OCI-M1 (cell line): ENCODE results near the gene ZNF334.

ENCODE experiments used
- DNase-seq: peaks from one replicate; lab custom pipeline; 2025; lab: John Stamatoyannopoulos, UW

Gene ZNF334

DNA sequence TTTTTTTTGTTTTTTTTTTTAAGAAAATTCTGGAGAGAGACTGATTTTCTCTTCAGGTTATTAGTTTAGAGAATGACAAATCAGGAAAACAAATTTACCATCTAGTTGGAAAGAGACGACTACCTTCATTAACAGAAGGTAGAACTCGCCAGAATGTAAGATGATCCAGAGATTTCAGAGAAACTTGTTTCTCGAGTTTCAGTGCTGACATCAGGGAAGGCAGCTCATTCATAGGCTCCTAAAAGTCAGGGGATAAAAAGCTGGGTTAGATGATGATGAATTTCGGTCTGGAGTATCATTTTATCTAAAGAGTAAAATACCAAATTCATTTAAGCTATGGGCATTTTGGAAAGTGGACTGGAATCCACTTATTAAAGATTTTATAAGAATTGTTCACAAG, 27.9 kb downstream of the ZNF334 start:
- no peak for DNase-seq

GRCh38 chr20:46484954-46485353, 28.4 kb downstream of the ZNF334 start:
- DNase-seq = no peak

- DNase-seq = no peak
These were observed 29.5 kb downstream of the ZNF334 start for GRCh38 chr20:46483879-46484278.

DNA sequence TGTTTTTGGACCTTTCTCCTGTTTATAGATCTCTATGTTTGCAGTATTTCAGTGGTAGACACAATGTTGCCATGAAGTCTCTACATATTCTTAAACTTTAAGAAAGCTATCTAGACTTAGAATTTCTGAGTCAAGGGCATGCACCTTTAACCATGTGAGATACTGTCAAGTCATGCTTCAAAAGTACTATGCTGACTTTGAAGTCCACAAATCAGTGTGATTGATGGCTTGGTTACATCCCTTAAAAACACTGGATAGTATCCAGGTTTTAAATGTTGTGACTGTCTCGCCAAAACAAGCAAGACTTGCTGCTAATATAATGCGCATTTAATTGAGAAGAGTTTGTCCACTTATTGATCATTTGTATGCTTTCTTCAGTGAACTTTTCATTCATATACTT, 30.5 kb downstream of the ZNF334 start:
- no peak for DNase-seq

- no peak for DNase-seq
These were observed 35.7 kb downstream of the ZNF334 start for GRCh38 chr20:46477640-46478039.

DNA sequence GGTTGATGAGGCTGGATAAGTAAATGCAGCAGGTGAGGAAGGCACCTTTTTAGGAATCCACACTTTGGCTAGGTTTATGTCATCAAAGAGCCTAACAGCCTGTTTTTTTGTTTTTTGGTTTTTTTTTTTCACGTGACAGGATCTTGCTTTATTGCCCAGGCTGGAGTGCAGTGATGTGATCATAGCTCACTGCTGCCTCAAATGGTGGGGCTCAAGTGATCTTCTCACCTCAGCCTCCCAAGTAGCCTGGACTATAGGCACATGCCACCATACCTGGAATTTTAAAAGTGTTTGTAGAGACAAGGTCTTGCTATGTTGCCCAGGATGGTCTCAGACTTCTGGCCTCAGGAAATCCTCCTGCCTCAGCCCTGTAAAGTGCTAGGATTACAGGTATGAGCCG, 36.1 kb downstream of the ZNF334 start:
- DNase-seq = no peak

DNA sequence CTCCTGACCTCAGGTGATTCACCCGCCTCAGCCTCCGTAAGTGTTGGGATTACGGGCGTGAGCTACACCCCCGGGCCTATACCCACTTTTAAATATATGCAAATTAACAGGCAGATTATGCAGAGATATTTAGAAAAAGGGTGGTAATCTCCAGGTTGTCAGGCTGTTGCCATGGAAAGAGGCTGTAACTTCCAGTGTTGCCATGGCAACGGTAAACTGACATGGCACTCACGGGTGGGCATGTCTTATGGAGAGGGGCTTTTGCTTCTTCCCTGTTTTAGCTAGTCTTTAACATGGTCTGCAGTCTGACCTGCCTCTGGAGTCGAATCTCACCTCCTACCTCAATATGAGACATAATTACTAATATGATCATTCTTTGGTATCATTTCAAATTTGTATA, 44.9 kb downstream of the ZNF334 start:
- DNase-seq = no peak

DNA sequence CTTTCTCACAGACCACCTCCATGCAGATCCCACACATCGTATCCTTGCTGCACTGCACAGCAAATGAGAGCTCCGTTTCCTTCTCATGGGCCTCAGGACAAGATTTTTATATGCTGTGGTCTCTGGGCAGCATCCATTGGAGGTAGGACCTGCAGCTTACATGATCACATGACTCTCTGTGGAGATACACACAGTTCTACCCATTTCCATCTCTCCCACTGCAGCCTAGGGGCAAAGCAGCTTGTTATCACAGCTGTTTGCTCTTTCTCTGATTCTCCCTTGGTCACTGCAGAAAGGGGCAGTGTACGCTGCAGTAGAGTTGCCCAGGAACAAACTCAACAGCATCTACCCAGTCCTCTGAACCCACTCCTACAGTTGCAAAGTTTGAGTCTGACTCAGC, 48.9 kb downstream of the ZNF334 start:
- DNase-seq = no peak

DNA sequence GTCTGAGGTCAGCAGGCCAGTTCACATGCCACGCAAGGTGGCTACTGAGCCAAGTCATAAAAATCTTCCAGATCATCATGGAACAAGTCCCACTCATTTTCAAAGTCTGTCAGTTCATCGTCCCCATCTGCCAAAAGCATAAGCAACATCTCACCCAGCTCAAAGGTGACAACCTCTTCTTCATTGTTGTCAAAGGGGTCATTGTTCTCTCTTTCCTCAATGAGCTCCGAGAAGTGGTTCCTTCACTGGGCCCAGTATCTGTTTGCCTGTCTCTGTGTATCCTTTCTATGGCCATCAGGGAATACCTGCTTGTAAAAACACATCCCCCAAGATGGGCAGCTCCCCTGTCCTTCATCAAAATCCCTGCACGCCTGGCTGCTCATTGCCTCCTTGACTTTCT, 49.5 kb downstream of the ZNF334 start:
- DNase-seq = no peak

GRCh38 chr20:46461808-46462207, 51.6 kb downstream of the ZNF334 start:
- no peak for DNase-seq

DNA sequence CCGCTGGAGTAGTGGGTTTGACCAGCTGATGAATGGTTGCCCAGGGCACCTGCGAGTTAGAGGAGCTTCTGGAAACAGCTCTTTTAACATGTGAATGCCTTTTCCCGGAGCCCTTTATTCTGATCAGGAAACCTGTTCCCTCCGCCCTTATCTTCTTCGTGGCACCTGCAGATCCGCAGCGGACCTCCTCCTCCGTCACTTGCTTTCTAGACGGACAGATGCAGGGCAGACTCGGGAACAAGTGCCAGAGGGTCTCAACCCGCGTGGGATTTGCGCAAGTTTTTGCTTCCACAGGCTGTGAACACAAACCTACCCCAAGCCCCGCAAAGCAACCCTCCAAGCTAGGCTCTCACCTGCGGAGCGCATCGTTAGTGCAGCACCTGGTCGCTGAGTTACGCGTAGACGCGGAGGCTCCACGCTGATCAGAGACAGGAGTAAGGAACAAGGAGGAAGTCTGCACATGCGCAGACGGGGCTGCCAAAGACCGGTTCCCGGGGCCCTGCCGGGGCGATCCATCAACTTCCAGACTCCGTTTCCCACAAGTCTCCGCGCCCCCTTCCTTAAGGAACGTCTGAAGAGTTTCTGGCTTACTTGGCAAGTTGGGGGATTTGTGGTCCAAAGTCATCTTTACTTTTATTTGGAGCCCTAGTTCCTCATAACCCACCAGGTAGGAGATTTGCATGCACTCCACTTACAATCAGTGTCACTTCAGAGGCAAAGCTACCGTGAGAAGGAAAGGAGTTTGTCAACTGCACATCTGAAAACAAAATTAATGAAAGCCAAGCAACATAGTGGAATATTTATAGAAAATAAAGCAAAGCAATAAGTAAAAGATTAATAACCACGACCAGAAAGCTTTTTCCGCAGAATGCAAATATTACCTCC, 54.3 kb downstream of the ZNF334 start:
- no peak for DNase-seq

DNA sequence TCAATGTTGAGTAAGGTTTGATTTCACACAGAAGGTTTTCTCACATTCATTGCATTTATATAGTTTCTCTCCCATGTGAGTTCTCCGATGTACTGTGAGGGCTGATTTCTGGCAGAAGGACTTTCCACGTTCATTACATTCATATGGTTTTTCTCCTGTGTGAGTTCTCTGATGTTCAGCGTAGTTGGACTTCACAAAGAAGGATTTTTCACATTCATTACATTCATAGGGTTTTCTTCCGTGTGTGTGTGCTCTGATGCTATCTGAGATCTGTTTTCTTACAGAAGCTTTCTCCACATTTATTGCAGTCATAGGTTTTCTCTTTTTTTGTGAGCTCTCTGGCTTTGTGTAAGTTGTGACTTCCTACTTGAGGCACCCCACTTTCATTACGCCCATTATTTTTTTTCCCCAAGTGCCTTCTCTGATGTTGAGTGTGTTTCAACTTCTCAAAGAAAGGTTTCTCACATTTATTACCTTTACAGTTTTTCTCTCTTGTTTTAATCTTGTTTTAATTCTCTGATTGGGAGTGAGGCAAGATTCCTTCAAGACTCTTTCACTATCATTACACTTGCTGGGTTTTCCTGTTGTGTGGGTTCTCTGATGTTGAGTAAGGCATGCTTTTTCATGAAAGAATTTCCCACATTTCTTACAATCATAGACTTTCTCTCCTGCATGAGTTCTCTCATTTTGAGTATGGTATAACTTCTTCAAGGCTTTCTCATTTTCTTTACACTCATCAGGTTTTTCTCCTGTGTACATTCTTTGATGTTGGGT, 56.9 kb downstream of the ZNF334 start:
- DNase-seq = no peak

DNA sequence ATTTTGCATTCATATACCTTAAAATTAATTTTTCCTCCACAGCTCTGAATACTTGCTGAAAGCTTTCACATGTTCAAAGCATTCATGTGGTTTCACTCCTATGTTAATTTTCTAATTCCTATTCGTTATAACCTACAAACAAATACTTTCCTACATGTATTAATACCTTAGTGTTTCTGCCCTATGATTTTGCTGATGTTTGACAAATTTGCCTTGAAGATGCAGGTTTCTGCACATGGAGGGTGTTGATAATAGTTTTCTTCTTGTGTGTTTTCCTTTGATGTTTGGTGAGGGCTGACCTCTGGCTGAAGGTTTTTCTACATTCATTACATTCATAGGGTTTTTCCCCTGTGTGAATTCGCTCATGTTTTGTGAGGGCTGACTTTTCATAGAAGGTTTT, 57.6 kb downstream of the ZNF334 start:
- DNase-seq = no peak
